Bone marrow (tissue), 2 donors: ENCODE measurements around the gene TMTC2.

Source experiments
- DNase-seq, 2 donors: peaks; one replicate each; lab custom pipeline; 2025; lab: John Stamatoyannopoulos, UW

Gene TMTC2

DNA sequence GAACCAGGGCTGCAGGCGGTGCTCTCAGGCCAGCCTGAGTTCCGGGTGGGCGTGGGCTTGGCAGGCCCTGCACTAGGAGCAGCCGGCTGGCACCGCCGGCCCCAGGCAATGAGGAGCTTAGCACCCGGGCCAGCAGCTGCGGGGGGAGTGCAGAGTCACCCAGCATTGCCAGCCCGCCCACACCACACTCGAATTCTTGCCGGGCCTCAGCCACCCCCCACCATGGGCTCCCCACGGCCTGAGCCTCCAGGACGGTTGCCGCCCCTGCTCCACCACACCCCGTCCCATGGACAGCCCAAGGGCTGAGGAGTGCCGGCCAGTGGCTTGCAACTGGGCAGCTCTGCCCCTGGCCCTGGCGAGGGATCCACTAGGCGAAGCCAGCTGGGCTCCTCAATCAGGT lies 453.4 kb downstream of the TMTC2 start:
- DNase-seq = no peak

DNA sequence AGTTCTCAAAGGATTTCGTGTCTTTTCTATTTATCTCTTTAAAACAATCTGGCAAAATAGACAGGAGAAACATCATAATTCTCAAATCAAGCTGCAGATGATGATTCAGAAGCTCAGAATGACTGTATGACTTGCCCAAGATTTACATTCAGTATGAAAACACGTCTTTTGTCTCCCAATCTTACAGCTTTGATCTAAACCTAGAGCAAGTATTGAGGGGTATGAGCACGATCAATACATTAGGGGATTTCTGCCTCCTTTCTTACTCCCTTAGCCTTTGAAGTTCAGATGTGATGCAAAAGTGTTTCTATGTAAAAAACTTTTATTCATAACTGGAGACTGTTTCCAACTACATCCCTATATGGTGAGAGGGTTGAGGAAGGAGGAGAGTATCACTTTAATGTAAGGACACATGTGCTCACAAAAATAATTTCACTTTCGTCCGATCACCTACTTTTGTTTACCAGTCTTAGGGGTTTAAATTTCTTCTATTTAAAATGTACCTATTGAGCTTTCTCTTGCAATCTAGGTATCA lies 454.8 kb downstream of the TMTC2 start:
- DNase-seq = no peak

GRCh38 chr12:83142914-83143313 lies 456.2 kb downstream of the TMTC2 start:
- no peak for DNase-seq

DNA sequence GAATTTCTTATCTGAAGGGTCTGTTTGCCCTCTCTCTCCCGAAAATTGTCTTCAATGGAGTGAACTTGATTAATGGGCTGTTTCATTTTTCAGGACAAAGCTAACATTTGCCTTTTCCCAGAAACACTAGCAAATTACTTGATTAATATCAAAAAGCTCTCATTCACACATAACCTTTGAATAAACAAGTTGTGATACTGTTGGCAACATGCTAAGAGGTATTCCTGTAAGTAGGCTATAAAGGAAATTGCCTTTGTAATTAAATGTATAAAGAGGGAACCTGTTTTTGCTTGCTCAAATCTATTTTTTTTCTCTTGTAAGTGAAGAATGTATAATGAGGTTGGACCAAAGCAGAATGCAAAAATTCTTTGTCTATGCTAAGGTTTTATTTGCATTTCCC lies 457.2 kb downstream of the TMTC2 start:
- DNase-seq = no peak

- DNase-seq = no peak
These were observed 458.7 kb downstream of the TMTC2 start for GRCh38 chr12:83145325-83145840.

GRCh38 chr12:83147341-83147740 lies 460.6 kb downstream of the TMTC2 start:
- DNase-seq = no peak

DNA sequence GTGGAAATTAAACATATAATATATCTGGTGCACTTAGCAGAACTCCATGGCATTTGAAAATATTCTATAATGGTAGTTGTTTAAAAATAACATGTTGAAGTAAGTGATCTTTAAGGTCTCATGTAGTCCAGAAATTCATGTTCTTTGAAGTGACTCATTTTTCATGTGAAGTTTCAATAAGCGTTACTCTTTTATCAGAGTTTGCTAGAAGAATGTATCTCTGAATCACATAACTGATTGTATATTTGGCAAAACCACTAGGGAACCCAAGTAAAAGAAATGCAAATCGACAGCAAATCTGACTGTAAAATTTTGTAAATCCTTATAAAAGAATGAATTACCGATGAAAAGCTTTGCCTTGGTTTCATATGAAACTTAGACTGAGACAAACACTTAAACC lies 463.3 kb downstream of the TMTC2 start:
- no peak for DNase-seq

- no peak for DNase-seq
These were observed 463.9 kb downstream of the TMTC2 start for GRCh38 chr12:83150465-83151189.

DNA sequence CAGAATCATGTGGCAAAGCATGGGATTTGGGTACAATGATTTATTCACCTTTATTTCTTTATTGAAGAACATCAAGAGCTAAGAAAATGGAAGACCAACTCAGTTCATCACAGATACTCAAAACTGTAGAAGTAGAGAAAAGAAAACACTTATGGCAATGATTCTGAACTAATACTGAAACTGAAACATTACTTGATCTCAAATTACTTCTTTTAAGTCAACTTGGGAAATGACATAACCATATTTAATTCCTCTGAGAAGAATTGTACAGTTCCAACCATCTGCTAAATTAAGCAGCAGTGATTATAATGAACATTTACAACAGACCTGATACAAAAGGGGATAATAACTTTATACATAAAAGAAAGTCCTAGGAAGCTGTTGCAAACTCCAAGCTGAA lies 466.5 kb downstream of the TMTC2 start:
- no peak for DNase-seq

- DNase-seq = no peak
These were observed 470.1 kb downstream of the TMTC2 start for GRCh38 chr12:83156815-83157214.

- no peak for DNase-seq
These were observed 470.9 kb downstream of the TMTC2 start for GRCh38 chr12:83157604-83158003.

GRCh38 chr12:83158613-83159207 lies 472.0 kb downstream of the TMTC2 start:
- no peak for DNase-seq

DNA sequence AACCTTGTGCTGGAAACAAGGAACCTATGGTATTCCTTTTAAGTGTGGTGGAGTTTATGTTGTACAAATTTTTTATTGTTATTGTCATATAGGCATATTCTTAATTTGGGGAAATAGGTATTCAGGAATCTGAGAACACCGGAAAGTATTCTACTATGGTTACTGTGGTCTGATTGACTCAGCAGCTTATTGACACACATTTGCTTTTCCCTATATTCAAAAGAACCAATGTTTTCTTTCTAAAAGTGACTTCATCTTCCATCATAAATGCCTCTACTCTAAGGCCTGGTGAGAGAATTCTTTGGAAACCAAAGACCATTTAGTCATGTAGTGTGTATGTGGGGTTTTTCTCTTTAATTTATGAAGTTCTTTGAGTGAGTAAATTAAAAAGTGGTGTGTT lies 474.8 kb downstream of the TMTC2 start:
- no peak for DNase-seq

DNA sequence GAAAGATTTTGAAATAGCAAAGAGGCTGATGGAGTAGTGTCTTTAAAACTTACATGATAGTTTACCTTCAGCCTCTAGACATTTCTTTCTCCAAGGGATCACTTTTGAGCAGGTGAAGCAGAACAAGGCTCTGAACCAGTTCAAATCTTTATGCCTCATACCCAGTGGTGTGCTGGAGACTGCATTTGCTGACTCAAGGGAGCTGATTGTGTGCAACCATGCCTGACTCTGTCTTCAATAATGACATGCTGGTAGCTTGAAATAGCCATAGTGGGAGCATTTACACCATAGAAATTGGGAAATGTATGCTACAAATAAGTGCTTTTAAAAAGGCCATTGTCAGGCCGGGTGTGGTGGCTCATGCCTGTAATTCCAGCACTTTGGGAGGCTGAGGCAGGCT lies 482.0 kb downstream of the TMTC2 start:
- no peak for DNase-seq

DNA sequence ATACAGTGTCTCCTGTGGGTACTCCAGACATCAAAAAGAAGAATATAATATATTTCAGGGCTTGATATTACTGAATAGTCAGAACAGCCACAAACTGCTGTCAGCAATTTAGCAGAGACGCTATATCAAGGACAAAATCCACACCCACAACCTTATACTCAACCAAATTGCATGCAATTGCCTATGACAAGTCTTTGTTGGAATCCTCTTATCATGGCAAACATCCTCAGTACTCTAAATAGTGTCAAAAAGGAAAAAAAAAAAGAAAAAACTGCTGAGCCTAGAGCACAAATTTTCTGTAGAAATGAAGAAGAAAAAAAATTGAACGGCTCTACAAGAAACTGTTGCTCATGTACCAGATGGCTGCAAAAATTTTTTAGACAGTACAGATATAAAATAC lies 485.7 kb downstream of the TMTC2 start:
- DNase-seq = no peak

- DNase-seq = no peak
These were observed 486.4 kb downstream of the TMTC2 start for GRCh38 chr12:83172866-83173649.

DNA sequence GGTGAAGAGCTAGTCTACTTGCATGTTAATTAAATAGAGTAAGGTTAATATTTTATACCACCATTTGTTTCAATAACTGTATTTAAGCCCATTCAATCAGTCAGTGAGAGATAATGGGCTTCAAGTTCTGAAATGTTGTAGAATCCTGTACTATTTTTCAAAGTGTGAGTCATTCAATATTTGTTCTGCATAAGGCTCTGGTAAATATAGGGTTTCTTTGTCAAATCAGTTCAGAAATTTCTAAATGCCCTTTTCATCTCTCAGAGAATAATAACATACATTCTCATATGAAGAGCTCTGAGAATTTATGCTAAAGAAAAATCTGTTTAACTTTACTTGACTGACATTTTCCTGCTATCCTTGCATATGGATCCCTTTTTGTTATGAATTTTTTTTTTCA lies 493.3 kb downstream of the TMTC2 start:
- DNase-seq = no peak

DNA sequence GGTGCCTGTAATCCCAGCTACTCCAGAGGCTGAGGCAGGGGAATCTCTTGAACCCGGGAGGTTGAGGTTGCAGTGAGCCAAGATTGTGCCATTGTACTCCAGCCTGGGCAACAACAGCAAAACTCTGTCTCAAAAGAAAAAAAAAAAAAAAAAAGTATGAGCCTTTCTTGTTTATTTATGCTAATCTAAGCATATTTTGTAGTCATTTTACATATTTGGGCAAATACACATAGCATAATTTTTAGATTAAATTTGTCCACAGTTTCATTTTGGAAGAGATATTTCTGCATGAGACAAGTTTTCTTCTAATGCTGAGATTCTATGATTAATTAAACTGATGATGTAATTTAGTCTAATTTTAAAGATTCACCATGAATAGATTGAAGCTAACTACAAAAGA lies 494.4 kb downstream of the TMTC2 start:
- no peak for DNase-seq

DNA sequence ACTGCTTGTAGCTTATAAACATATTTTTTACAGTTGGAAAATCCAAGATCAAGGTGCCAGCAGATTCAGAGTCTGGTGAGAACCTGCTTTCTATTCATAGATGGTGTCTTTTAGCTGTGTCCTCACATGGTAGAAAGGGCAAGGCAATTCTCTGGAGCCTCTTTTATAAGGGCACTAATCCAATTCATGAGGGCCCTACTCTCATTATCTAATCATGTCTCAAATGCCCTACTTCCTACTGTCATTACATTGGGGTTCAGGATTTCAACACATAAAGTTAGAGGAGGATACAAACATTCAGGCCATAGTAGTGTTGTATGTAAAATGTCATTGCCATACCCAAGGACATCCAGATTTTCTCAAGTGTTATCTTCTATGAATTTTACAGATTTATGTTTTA lies 496.4 kb downstream of the TMTC2 start:
- DNase-seq = no peak
